ENCODE measurements around the gene ZNF318.

The ZNF318 gene

GRCh38 chr6:43297644-43298564 is 71.5 kb downstream of the ZNF318 start, which contains the start of gene SLC22A7:
Gene SLC22A7 (plus strand): TSS chr6:43298260. CDS start chr6:43298359, 99 bp downstream.
- no peak for DNase-seq

GRCh38 chr6:43296780-43297497 is 72.5 kb downstream of the ZNF318 start:
- DNase-seq: no peak

GRCh38 chr6:43295456-43295855 is 74.0 kb downstream of the ZNF318 start:
- DNase-seq: no peak

- DNase-seq: no peak
Measured at GRCh38 chr6:43294536-43294935, 74.9 kb downstream of the ZNF318 start.

GRCh38 chr6:43293698-43294097 is 75.7 kb downstream of the ZNF318 start:
- DNase-seq: no peak

GRCh38 chr6:43292763-43293318 is 76.6 kb downstream of the ZNF318 start:
- no peak for DNase-seq

DNA sequence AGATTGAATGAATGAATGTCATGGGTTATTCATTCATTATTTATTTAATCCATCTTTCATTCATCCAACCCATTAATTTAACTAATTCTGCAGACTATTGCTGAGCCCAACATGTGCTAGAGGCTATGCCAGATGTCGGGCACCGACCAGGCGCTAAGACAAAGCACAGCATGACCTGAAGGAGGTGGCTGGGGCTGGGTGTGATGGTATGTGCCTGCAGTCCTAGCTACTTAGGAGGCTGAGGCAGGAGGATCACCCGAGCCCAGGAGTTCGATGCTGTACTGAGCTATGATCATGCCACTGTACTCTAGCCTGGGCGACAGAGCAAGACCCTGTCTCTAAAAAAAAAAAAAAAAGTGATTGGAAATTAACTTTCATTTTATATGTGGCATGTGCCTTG is 77.1 kb downstream of the ZNF318 start:
- no peak for DNase-seq

GRCh38 chr6:43291708-43292107 is 77.7 kb downstream of the ZNF318 start:
- DNase-seq: no peak

DNA sequence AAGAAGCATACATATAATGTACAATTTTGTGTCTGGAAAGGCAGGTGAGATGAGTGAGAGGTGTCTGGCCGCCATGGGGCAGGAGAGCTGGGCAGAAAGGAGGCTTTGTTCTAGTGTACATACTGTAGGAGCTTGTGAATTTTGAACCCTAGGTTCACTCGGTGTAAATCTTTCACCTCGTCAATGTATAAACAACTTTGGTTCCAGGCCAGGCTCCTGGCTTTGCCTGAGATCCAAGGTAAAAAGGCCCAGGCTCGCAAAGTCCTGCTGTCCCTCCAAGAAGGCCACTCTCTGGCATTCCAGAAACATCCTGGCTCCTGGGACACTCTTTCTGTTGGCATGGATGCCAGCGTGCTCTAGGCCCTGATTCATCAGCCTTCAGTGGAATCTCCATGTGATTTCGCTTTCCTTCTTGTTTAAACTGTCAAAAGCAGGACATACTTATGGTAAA is 78.5 kb downstream of the ZNF318 start:
- no peak for DNase-seq

DNA sequence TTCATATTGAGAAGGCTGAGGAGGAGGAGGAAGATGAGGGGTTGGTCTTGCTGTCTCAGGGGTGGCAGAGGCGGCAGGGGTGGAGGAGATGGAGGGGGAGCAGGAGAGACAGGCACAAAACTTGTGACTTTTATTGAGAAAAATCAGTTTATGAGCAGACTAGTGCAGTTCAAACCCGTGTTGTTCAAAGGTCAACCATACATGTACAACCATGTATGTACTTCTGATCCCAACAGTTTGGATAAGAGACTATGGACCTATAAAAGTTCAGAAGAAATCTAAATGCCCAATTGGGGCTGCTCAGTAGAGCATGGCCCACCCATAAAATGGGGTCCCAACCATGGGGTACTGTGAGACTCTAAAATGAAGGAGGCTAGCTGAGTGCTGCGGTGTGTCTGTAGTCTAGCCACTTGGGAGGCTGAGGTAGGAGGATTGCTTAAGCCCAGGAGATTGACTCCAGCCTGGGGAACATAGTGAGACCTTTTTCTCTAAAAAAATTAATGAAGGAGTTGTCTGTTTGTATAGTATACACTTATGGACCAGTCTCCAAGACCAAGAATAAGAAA is 79.0 kb downstream of the ZNF318 start:
- DNase-seq: no peak

- DNase-seq: no peak
Measured at GRCh38 chr6:43287717-43288679, 81.4 kb downstream of the ZNF318 start.

DNA sequence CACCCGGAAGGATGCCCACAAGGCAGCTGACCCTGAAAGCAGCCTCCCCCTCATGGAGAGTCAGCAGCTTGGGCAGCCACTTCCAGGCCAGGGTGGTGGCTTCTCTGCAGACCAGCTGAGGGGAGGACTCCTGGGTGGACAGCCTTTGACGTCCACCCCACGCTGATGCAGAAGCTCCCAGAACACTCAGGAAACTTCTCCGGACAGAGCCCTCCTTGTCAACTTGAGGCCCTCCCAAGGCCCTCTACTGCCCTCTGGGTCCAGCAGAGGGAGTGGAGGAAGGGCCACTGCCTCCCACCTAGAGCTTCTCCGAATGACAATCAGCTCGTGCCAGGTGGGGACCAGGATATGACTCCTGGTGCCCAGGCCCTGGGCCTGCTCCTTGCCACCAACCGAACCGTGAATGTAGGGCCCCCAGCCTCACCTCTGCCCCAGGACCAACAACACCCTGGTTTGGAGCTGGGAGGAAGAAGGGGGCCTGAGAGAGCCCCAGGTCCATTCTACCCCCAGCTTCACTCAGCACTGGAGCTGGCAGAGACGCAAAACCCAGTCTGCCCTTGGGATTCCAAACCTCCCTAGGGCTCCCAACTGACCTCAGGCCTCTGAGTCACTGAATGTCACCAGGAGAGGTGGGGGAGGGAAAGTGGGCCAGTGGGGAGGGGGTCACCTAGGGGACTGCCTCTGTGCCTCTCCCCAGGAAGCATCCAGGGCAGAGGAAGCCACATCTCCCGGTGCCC is 82.3 kb downstream of the ZNF318 start:
- no peak for DNase-seq

GRCh38 chr6:43286456-43286979 is 82.9 kb downstream of the ZNF318 start:
- no peak for DNase-seq

Measured in NCI-H2081 (cell line).